Measurements from ENCODE around the gene RERE. TPM values are rescaled to one million over a fixed set of nuclear protein-coding genes. Genes with fewer than 3 reads are reported as not detected.

Gene RERE
- total RNA-seq, 1 donor from 2014 or later, result 139 TPM

GRCh38 chr1:8471451-8471850, 346.0 kb downstream of the RERE start:
- no peak overlapping the region for H3K27ac Mint-ChIP-seq
- no peaks in the 10 kb centered on the region for H3K9me3 Mint-ChIP-seq
- intact Hi-C loops (cut with micrococcal nuclease), result no loop called here
- no peak overlapping the region for H3K4me3 Mint-ChIP-seq (ENCODE audit: low read depth)
- H3K27me3 Mint-ChIP-seq (ENCODE audit: low read depth), result no peaks in the 10 kb centered on the region
- H3K36me3 Mint-ChIP-seq (ENCODE audit: low read depth), result peaks cover 21% of the 10 kb centered on the region
- peaks cover 35% of the 10 kb centered on the region for H3K4me1 Mint-ChIP-seq (ENCODE audit: low read depth)
- DNase-seq (ENCODE audit: low spot score), result no peak

- Mint-ChIP-seq H3K36me3 (ENCODE audit: low read depth) (peaks cover 35% of the 10 kb centered on the region), H3K4me3 (ENCODE audit: low read depth) (no peak overlapping the region), H3K4me1 (ENCODE audit: low read depth) (peaks cover 29% of the 10 kb centered on the region), H3K27me3 (ENCODE audit: low read depth) (no peaks in the 10 kb centered on the region), H3K27ac (no peak overlapping the region), H3K9me3 (no peaks in the 10 kb centered on the region)
- intact Hi-C loops (cut with micrococcal nuclease), result no loop called here
- no peak for DNase-seq (ENCODE audit: low spot score)
These were observed 348.7 kb downstream of the RERE start for GRCh38 chr1:8468751-8469150.

GRCh38 chr1:8467308-8467707, 350.1 kb downstream of the RERE start:
- Mint-ChIP-seq H3K4me1 (ENCODE audit: low read depth) (peaks cover 23% of the 10 kb centered on the region), H3K27ac (no peak overlapping the region), H3K27me3 (ENCODE audit: low read depth) (no peaks in the 10 kb centered on the region), H3K4me3 (ENCODE audit: low read depth) (no peak overlapping the region), H3K9me3 (no peaks in the 10 kb centered on the region), H3K36me3 (ENCODE audit: low read depth) (peaks cover 42% of the 10 kb centered on the region)
- no peak for DNase-seq (ENCODE audit: low spot score)
- intact Hi-C loops (cut with micrococcal nuclease), result no loop called here

GRCh38 chr1:8465692-8466091, 351.7 kb downstream of the RERE start:
- intact Hi-C loops (cut with micrococcal nuclease), result no loop called here
- peaks cover 26% of the 10 kb centered on the region for H3K4me1 Mint-ChIP-seq (ENCODE audit: low read depth)
- DNase-seq (ENCODE audit: low spot score), result no peak
- H3K4me3 Mint-ChIP-seq (ENCODE audit: low read depth), result no peak overlapping the region
- H3K9me3 Mint-ChIP-seq, result no peaks in the 10 kb centered on the region
- H3K27ac Mint-ChIP-seq, result no peak overlapping the region
- H3K27me3 Mint-ChIP-seq (ENCODE audit: low read depth), result no peaks in the 10 kb centered on the region
- peaks cover 49% of the 10 kb centered on the region for H3K36me3 Mint-ChIP-seq (ENCODE audit: low read depth)

- H3K4me1 Mint-ChIP-seq (ENCODE audit: low read depth), result peaks cover 26% of the 10 kb centered on the region
- H3K4me3 Mint-ChIP-seq (ENCODE audit: low read depth), result no peak overlapping the region
- DNase-seq (ENCODE audit: low spot score), result no peak
- peaks cover 49% of the 10 kb centered on the region for H3K36me3 Mint-ChIP-seq (ENCODE audit: low read depth)
- intact Hi-C loops (cut with micrococcal nuclease), result no loop called here
- H3K27ac Mint-ChIP-seq, result no peak overlapping the region
- H3K9me3 Mint-ChIP-seq, result no peaks in the 10 kb centered on the region
- no peaks in the 10 kb centered on the region for H3K27me3 Mint-ChIP-seq (ENCODE audit: low read depth)
These were observed 352.4 kb downstream of the RERE start for GRCh38 chr1:8465013-8465412.

- Mint-ChIP-seq H3K36me3 (ENCODE audit: low read depth) (peaks cover 52% of the 10 kb centered on the region), H3K27ac (no peak overlapping the region), H3K27me3 (ENCODE audit: low read depth) (no peaks in the 10 kb centered on the region), H3K4me3 (ENCODE audit: low read depth) (no peak overlapping the region), H3K9me3 (no peaks in the 10 kb centered on the region), H3K4me1 (ENCODE audit: low read depth) (peaks cover 29% of the 10 kb centered on the region)
- intact Hi-C loops (cut with micrococcal nuclease), result no loop called here
- DNase-seq (ENCODE audit: low spot score), result no peak
These were observed 353.1 kb downstream of the RERE start for GRCh38 chr1:8464377-8464776.

- Mint-ChIP-seq H3K4me1 (ENCODE audit: low read depth) (peaks cover 29% of the 10 kb centered on the region), H3K4me3 (ENCODE audit: low read depth) (no peak overlapping the region), H3K36me3 (ENCODE audit: low read depth) (peaks cover 52% of the 10 kb centered on the region), H3K9me3 (no peaks in the 10 kb centered on the region), H3K27me3 (ENCODE audit: low read depth) (no peaks in the 10 kb centered on the region), H3K27ac (no peak overlapping the region)
- no peak for DNase-seq (ENCODE audit: low spot score)
- intact Hi-C loops (cut with micrococcal nuclease), result no loop called here
These were observed 354.1 kb downstream of the RERE start for GRCh38 chr1:8463144-8463927.

- intact Hi-C loops (cut with micrococcal nuclease), result no loop called here
- no peak for DNase-seq (ENCODE audit: low spot score)
- Mint-ChIP-seq H3K4me3 (ENCODE audit: low read depth) (no peak overlapping the region), H3K4me1 (ENCODE audit: low read depth) (peaks cover 37% of the 10 kb centered on the region), H3K27ac (no peak overlapping the region), H3K36me3 (ENCODE audit: low read depth) (peaks cover 52% of the 10 kb centered on the region), H3K9me3 (no peaks in the 10 kb centered on the region), H3K27me3 (ENCODE audit: low read depth) (no peaks in the 10 kb centered on the region)
These were observed 355.0 kb downstream of the RERE start for GRCh38 chr1:8462371-8462892.

GRCh38 chr1:8461351-8462110, 355.9 kb downstream of the RERE start:
- intact Hi-C loops (cut with micrococcal nuclease), result no loop called here

GRCh38 chr1:8460784-8461183, 356.7 kb downstream of the RERE start:
- intact Hi-C loops (cut with micrococcal nuclease), result no loop called here
- Mint-ChIP-seq H3K27ac (no peak overlapping the region), H3K9me3 (no peaks in the 10 kb centered on the region), H3K4me1 (ENCODE audit: low read depth) (peaks cover 41% of the 10 kb centered on the region), H3K27me3 (ENCODE audit: low read depth) (no peaks in the 10 kb centered on the region), H3K4me3 (ENCODE audit: low read depth) (no peak overlapping the region), H3K36me3 (ENCODE audit: low read depth) (peaks cover 50% of the 10 kb centered on the region)
- no peak for DNase-seq (ENCODE audit: low spot score)

More at GRCh38 chr1:8461351-8462110, 355.9 kb downstream of the RERE start:
- H3K36me3 Mint-ChIP-seq (ENCODE audit: low read depth), result peaks cover 55% of the 10 kb centered on the region
- H3K4me1 Mint-ChIP-seq (ENCODE audit: low read depth), result peaks cover 42% of the 10 kb centered on the region
- peak overlapping the region; percentile 44 for H3K27ac Mint-ChIP-seq
- H3K4me3 Mint-ChIP-seq (ENCODE audit: low read depth), result no peak overlapping the region
- H3K27me3 Mint-ChIP-seq (ENCODE audit: low read depth), result no peaks in the 10 kb centered on the region
- H3K9me3 Mint-ChIP-seq, result no peaks in the 10 kb centered on the region
- no peak for DNase-seq (ENCODE audit: low spot score)

GRCh38 chr1:8460132-8460544, 357.3 kb downstream of the RERE start:
- H3K4me1 Mint-ChIP-seq (ENCODE audit: low read depth), result peaks cover 40% of the 10 kb centered on the region
- no peak overlapping the region for H3K27ac Mint-ChIP-seq
- no peaks in the 10 kb centered on the region for H3K9me3 Mint-ChIP-seq
- no peaks in the 10 kb centered on the region for H3K27me3 Mint-ChIP-seq (ENCODE audit: low read depth)
- no peak overlapping the region for H3K4me3 Mint-ChIP-seq (ENCODE audit: low read depth)
- DNase-seq (ENCODE audit: low spot score), result no peak
- H3K36me3 Mint-ChIP-seq (ENCODE audit: low read depth), result peaks cover 47% of the 10 kb centered on the region
- intact Hi-C loops (cut with micrococcal nuclease), result no loop called here

GRCh38 chr1:8458607-8459006, 358.8 kb downstream of the RERE start:
- DNase-seq (ENCODE audit: low spot score), result no peak
- Mint-ChIP-seq H3K27ac (no peak overlapping the region), H3K27me3 (ENCODE audit: low read depth) (no peaks in the 10 kb centered on the region), H3K36me3 (ENCODE audit: low read depth) (peaks cover 42% of the 10 kb centered on the region), H3K4me1 (ENCODE audit: low read depth) (peaks cover 30% of the 10 kb centered on the region), H3K9me3 (no peaks in the 10 kb centered on the region), H3K4me3 (ENCODE audit: low read depth) (no peak overlapping the region)
- intact Hi-C loops (cut with micrococcal nuclease), result no loop called here

- Mint-ChIP-seq H3K4me1 (ENCODE audit: low read depth) (peaks cover 24% of the 10 kb centered on the region), H3K27ac (no peak overlapping the region), H3K9me3 (no peaks in the 10 kb centered on the region), H3K27me3 (ENCODE audit: low read depth) (no peaks in the 10 kb centered on the region), H3K4me3 (ENCODE audit: low read depth) (no peak overlapping the region), H3K36me3 (ENCODE audit: low read depth) (peaks cover 35% of the 10 kb centered on the region)
- intact Hi-C loops (cut with micrococcal nuclease), result no loop called here
- no peak for DNase-seq (ENCODE audit: low spot score)
These were observed 359.6 kb downstream of the RERE start for GRCh38 chr1:8457760-8458381.

All from activated T-helper 2 cell treated with anti-CD3 and anti-CD28 coated beads, Interferon-gamma antibody, Interleukin-2, Interleukin-4, amounts not matched to agents 10 μg/mL and 5 μg/mL and 100 μg/mL, durations not matched to agents 14 hours and 24 hours and 36 hours (primary cell).